Measurements from ENCODE around the gene SUGT1.

DNA sequence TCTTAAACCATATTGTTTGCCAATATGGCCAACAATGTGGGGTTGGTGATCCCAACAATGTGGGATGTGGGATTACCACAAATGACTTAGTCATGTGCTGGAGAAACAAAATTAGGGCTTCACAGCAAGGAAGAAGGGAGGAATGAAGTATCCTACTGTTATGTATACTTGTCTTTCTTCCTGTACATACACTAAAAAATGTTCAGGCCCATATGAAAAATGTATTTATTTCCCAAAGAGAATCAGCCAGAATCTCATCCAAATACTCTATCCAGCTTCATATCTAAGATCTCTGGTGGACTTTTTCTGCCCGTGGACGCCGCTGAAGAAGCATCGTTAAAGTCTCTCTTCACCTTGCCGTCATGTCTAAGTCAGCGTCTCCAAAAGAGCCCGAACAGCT, 10.5 kb upstream of the SUGT1 start, which contains the start of gene HNRNPA1L2:
- TF ChIP-seq, protein P1, sequence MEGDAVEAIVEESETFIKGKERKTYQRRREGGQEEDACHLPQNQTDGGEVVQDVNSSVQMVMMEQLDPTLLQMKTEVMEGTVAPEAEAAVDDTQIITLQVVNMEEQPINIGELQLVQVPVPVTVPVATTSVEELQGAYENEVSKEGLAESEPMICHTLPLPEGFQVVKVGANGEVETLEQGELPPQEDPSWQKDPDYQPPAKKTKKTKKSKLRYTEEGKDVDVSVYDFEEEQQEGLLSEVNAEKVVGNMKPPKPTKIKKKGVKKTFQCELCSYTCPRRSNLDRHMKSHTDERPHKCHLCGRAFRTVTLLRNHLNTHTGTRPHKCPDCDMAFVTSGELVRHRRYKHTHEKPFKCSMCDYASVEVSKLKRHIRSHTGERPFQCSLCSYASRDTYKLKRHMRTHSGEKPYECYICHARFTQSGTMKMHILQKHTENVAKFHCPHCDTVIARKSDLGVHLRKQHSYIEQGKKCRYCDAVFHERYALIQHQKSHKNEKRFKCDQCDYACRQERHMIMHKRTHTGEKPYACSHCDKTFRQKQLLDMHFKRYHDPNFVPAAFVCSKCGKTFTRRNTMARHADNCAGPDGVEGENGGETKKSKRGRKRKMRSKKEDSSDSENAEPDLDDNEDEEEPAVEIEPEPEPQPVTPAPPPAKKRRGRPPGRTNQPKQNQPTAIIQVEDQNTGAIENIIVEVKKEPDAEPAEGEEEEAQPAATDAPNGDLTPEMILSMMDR (IDR thresholded peaks at IDR 0.05; ENCODE audit: low read depth, low read length) = no peak
- TF ChIP-seq POLR2A (IDR thresholded peaks at IDR 0.05; ENCODE audit: extremely low read depth, insufficient read length) = no peak
- TF ChIP-seq, protein P2, sequence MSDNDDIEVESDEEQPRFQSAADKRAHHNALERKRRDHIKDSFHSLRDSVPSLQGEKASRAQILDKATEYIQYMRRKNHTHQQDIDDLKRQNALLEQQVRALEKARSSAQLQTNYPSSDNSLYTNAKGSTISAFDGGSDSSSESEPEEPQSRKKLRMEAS (IDR thresholded peaks at IDR 0.05; ENCODE audit: low read depth, low read length) = no peak

All from NB4 (cell line).